MM.1S (cell line): ENCODE measurements around the gene PKP2.

Source experiments
- DNase-seq: peaks from one replicate; pipeline ENCODE4 v3.0.0-alpha.2; 2015
- H2AFZ ChIP-seq: fragments of 300-600 bp; sonication (generic); 2 replicates; pipeline ENCODE4 v1.6.0; 2016; ENCODE audit warnings: antibody characterized with exemption, low read length
- H3F3A ChIP-seq: fragments of 300-600 bp; sonication (generic); 2 replicates; pipeline ENCODE4 v1.6.1; 2016; ENCODE audit warnings: mild to moderate bottlenecking, antibody characterized with exemption, low read length, moderate library complexity, mixed read lengths; ENCODE audit not compliant: insufficient read depth
- H3K27ac ChIP-seq: fragments of 300-600 bp; sonication (generic); 2 replicates; pipeline ENCODE4 v1.5.1; 2016; ENCODE audit warnings: mild to moderate bottlenecking, low read length
- H3K27me3 ChIP-seq: fragments of 300-600 bp; sonication (generic); replicated peaks from 2 replicates; pipeline ENCODE4 v1.6.0; 2016; ENCODE audit warnings: low read length; ENCODE audit not compliant: insufficient read depth
- H3K36me3 ChIP-seq: fragments of 300-600 bp; sonication (generic); replicated peaks from 2 replicates; pipeline ENCODE4 v1.6.1; 2016; ENCODE audit warnings: mild to moderate bottlenecking, low read length, mixed read lengths; ENCODE audit not compliant: insufficient read depth
- H3K4me1 ChIP-seq: fragments of 300-600 bp; sonication (generic); 2 replicates; pipeline ENCODE4 v1.6.1; 2016; ENCODE audit warnings: low read length, mixed read lengths
- H3K4me2 ChIP-seq: fragments of 300-600 bp; sonication (generic); 2 replicates; pipeline ENCODE4 v1.6.0; 2016; ENCODE audit warnings: low read depth, low read length
- H3K4me3 ChIP-seq: fragments of 300-600 bp; sonication (generic); 2 replicates; pipeline ENCODE4 v1.5.1; 2016; ENCODE audit warnings: low read length, mixed read lengths
- H3K79me2 ChIP-seq: fragments of 300-600 bp; sonication (generic); 2 replicates; pipeline ENCODE4 v1.6.1; 2016; ENCODE audit warnings: mixed run types, low read length, mixed read lengths
- H3K9ac ChIP-seq: fragments of 300-600 bp; sonication (generic); 2 replicates; pipeline ENCODE4 v1.6.1; 2016; ENCODE audit warnings: low read length, mixed read lengths
- H3K9me2 ChIP-seq: fragments of 300-600 bp; sonication (generic); replicated peaks from 2 replicates; pipeline ENCODE4 v1.6.1; 2016; ENCODE audit warnings: mild to moderate bottlenecking, low read length, mixed read lengths; ENCODE audit not compliant: insufficient read depth
- H3K9me3 ChIP-seq: fragments of 300-600 bp; sonication (generic); replicated peaks from 2 replicates; pipeline ENCODE4 v1.6.1; 2016; ENCODE audit warnings: mild to moderate bottlenecking, low read length, mixed read lengths; ENCODE audit not compliant: insufficient read depth
- H4K20me1 ChIP-seq: fragments of 300-600 bp; sonication (generic); 2 replicates; pipeline ENCODE4 v1.6.1; 2016; ENCODE audit warnings: mild to moderate bottlenecking, low read length, moderate library complexity, mixed read lengths; ENCODE audit not compliant: insufficient read depth
- CTCF ChIP-seq: fragments of 300-600 bp; sonication (generic); IDR thresholded peaks from 2 replicates; pipeline ENCODE4 v1.5.1; 2016; ENCODE audit warnings: antibody characterized with exemption, low read length, mixed read lengths
- EZH2 ChIP-seq: fragments of 300-600 bp; sonication (generic); optimal IDR thresholded peaks from 2 replicates; pipeline ENCODE3; 2017; ENCODE audit warnings: low read depth, mild to moderate bottlenecking, antibody characterized with exemption, low read length, mixed read lengths
- EZH2phosphoT487 ChIP-seq: fragments of 300-600 bp; sonication (generic); IDR thresholded peaks from 2 replicates; pipeline ENCODE4 v1.6.1; 2018; ENCODE audit warnings: antibody characterized with exemption, low read length

PKP2 gene

DNA sequence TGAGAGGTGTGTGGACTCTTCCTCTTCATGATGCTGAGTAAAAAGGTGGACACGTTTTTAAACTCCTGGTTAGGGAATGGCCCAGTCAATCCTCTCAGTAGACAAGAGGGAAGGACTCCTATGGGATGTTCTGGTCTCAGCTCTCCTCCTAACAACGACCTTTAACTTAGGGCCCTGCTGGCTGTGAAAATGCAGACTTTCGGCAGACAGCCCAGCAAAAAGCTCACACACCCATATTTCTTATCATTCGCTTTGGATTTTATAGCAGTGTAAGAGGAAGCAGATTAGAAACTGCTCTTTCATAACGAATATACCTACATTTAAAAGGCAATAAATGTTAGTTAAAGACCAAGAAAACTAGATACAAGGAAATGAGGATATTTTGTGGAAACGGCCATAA lies 122.9 kb downstream of the PKP2 start:
- H3K9ac ChIP-seq: no peak overlapping the region
- no peaks in the 10 kb centered on the region for H3K79me2 ChIP-seq
- H3K4me1 ChIP-seq: no peaks in the 10 kb centered on the region
- no peaks in the 10 kb centered on the region for H3K36me3 ChIP-seq
- no peaks in the 10 kb centered on the region for H3F3A ChIP-seq
- no peak overlapping the region for H3K27ac ChIP-seq
- H3K9me2 ChIP-seq: no peaks in the 10 kb centered on the region
- no peak overlapping the region for H3K4me2 ChIP-seq
- TF ChIP-seq EZH2phosphoT487 (no peak), CTCF (no peak), EZH2 (no peak)
- no peak overlapping the region for H2AFZ ChIP-seq
- DNase-seq: no peak
- no peak overlapping the region for H3K4me3 ChIP-seq
- H3K27me3 ChIP-seq: no peaks in the 10 kb centered on the region
- no peaks in the 10 kb centered on the region for H3K9me3 ChIP-seq
- H4K20me1 ChIP-seq: no peaks in the 10 kb centered on the region

DNA sequence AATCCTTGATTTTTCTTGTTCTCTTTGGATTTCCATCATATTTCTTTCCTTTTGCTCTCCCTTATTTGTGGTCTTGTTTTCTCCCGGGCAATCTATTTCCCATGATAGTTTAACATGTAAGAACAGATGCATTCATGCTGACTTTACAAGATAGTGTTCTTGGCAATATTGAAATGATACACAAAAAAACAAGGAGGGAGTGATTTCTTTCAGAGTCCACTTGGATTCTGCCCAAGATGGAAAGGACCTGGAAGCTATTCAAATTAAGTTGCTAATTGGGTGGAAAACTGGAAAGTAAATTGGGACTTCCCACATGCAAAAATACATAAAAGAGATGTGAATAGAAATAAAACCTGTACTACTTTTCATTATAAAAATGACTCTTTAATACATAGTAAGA lies 126.4 kb downstream of the PKP2 start:
- Histone ChIP-seq H3K27ac (no peak overlapping the region), H3K27me3 (no peaks in the 10 kb centered on the region), H3K4me1 (no peaks in the 10 kb centered on the region), H3K79me2 (no peaks in the 10 kb centered on the region), H3K9me2 (no peaks in the 10 kb centered on the region), H3K9ac (no peak overlapping the region), H3K4me2 (no peak overlapping the region), H3K4me3 (no peak overlapping the region), H3K36me3 (no peaks in the 10 kb centered on the region), H3K9me3 (no peaks in the 10 kb centered on the region), H4K20me1 (no peaks in the 10 kb centered on the region), H3F3A (no peaks in the 10 kb centered on the region), H2AFZ (no peak overlapping the region)
- TF ChIP-seq CTCF (no peak), EZH2 (no peak), EZH2phosphoT487 (no peak)
- DNase-seq: no peak

DNA sequence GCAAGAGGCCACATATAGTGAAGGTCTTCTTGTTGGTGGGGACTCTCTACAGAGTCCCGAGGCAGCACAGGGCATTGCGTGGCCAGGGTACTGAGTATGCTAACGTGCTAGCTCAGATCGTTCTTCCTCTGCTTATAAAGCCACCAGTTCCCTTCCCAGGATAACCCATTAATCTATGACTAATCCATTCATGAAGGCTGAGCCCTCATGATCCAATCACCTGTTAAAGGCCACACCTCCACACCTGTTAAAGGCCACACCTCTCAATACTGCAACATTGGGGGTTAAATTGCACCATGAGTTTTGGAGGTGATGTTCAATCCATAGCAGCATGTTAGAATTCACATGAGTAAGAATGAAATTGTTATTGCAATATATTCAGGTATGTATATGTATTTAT lies 128.1 kb downstream of the PKP2 start:
- Histone ChIP-seq H3K4me1 (no peaks in the 10 kb centered on the region), H3K27ac (no peak overlapping the region), H3K79me2 (no peaks in the 10 kb centered on the region), H2AFZ (no peak overlapping the region), H3K9me2 (no peaks in the 10 kb centered on the region), H3K9me3 (no peaks in the 10 kb centered on the region), H3K4me2 (no peak overlapping the region), H3K36me3 (no peaks in the 10 kb centered on the region), H3F3A (no peaks in the 10 kb centered on the region), H3K9ac (no peak overlapping the region), H3K4me3 (no peak overlapping the region), H3K27me3 (no peaks in the 10 kb centered on the region), H4K20me1 (no peaks in the 10 kb centered on the region)
- no peak for DNase-seq
- no peak for TF ChIP-seq CTCF
- TF ChIP-seq EZH2: no peak
- TF ChIP-seq EZH2phosphoT487: no peak

DNA sequence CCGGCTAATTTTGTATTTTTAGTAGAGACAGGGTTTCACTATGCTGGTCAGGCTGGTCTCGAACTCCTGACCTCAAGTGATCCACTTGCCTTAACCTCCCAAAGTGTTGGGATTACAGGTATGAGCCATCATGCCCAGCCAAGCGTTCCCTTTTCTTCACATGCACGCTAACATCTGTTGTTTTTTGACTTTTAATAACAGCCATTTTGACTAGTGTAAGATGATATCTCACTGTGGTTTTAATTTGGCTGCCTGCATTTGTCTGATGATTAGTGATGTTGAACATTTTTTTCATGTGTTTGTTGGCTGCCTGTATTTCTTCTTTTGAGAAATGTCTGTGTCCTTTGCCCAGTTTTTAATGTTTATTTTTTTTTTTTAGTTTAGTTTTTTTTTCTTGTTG lies 130.7 kb downstream of the PKP2 start:
- no peak for TF ChIP-seq CTCF
- TF ChIP-seq EZH2: no peak
- no peak for TF ChIP-seq EZH2phosphoT487
- Histone ChIP-seq H3K79me2 (no peaks in the 10 kb centered on the region), H3K9ac (no peak overlapping the region), H3K27me3 (no peaks in the 10 kb centered on the region), H3K9me2 (no peaks in the 10 kb centered on the region), H3K36me3 (no peaks in the 10 kb centered on the region), H3K4me2 (no peak overlapping the region), H3K4me1 (no peaks in the 10 kb centered on the region; the same call in 1 of the 2 replicates), H3K27ac (no peak overlapping the region), H3K4me3 (no peak overlapping the region), H2AFZ (no peak overlapping the region), H4K20me1 (no peaks in the 10 kb centered on the region), H3K9me3 (no peaks in the 10 kb centered on the region), H3F3A (no peaks in the 10 kb centered on the region)
- no peak for DNase-seq
